ENCODE data around the gene CALML6.

The CALML6 gene

GRCh38 chr1:1922956-1923833, 8.1 kb downstream of the CALML6 start:
- no peak for DNase-seq (ENCODE audit: low read depth)
- no peak overlapping the region for H3K9ac ChIP-seq (ENCODE audit: low read length)
- H3K9me3 ChIP-seq (ENCODE audit: control insufficient read depth, low read length) = no peaks in the 10 kb centered on the region
- H3K4me3 ChIP-seq (ENCODE audit: low read length) = no peak overlapping the region
- peaks cover 8% of the 10 kb centered on the region for H3K27me3 ChIP-seq (replicated peaks; ENCODE audit: control insufficient read depth, insufficient read depth, low read length)
- no peaks in the 10 kb centered on the region for H3K36me3 ChIP-seq (ENCODE audit: control insufficient read depth, insufficient read depth, low read length, severe bottlenecking)
- peaks cover 8% of the 10 kb centered on the region for H3K4me1 ChIP-seq (ENCODE audit: control insufficient read depth, insufficient read depth, low read length)

DNA sequence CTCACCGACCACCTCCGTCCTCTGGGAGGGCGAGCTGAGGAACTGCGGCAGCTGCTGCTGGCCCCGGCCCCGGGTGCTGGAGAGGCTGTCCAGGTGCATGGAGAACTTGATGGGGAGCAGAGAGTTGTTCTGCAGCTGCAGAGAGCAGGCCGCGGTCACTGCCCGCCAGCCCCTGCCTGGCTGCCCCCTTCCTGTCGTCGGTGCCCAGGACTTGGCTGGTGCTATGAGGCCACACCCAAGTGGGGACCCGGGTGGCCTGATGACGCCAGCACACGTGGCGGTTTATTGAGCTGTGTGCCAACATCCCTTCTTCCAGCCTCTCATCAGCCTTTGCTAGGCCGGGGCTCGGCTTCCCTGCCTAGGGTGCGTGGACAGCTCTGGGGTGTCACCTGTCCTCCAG, 9.3 kb downstream of the CALML6 start:
- DNase-seq (ENCODE audit: low read depth) = no peak
- no peaks in the 10 kb centered on the region for H3K9me3 ChIP-seq (ENCODE audit: control insufficient read depth, low read length)
- H3K27me3 ChIP-seq (replicated peaks; ENCODE audit: control insufficient read depth, insufficient read depth, low read length) = peaks cover 10% of the 10 kb centered on the region
- H3K36me3 ChIP-seq (ENCODE audit: control insufficient read depth, insufficient read depth, low read length, severe bottlenecking) = no peaks in the 10 kb centered on the region
- H3K4me3 ChIP-seq (ENCODE audit: low read length) = no peak overlapping the region
- H3K9ac ChIP-seq (ENCODE audit: low read length) = no peak overlapping the region
- H3K4me1 ChIP-seq (ENCODE audit: control insufficient read depth, insufficient read depth, low read length) = no peaks in the 10 kb centered on the region

DNA sequence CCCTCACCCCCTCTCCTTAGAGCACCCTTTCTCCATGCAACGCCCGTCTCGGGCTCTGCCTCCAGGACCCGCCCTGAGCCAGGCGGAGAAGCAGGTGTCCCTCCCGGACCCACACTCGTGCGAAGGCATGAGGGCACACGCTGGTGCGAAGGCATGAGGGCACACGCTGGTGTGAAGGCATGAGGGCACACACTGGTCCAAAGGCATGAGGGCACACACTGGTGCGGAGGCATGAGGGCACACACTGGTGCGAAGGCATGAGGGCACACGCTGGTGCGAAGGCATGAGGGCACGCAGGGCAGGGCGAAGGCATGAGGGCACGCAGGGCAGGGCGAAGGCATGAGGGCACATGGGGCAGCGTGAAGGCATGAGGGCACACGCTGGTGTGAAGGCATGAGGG, 9.8 kb downstream of the CALML6 start:
- peaks cover 10% of the 10 kb centered on the region for H3K27me3 ChIP-seq (replicated peaks; ENCODE audit: control insufficient read depth, insufficient read depth, low read length)
- no peak for DNase-seq (ENCODE audit: low read depth)
- H3K9me3 ChIP-seq (ENCODE audit: control insufficient read depth, low read length) = no peaks in the 10 kb centered on the region
- no peaks in the 10 kb centered on the region for H3K36me3 ChIP-seq (ENCODE audit: control insufficient read depth, insufficient read depth, low read length, severe bottlenecking)
- no peak overlapping the region for H3K9ac ChIP-seq (ENCODE audit: low read length)
- H3K4me1 ChIP-seq (ENCODE audit: control insufficient read depth, insufficient read depth, low read length) = no peaks in the 10 kb centered on the region
- no peak overlapping the region for H3K4me3 ChIP-seq (ENCODE audit: low read length)

- DNase-seq (ENCODE audit: low read depth) = no peak
- no peaks in the 10 kb centered on the region for H3K9me3 ChIP-seq (ENCODE audit: control insufficient read depth, low read length)
- peaks cover 10% of the 10 kb centered on the region for H3K27me3 ChIP-seq (replicated peaks; ENCODE audit: control insufficient read depth, insufficient read depth, low read length)
- H3K4me3 ChIP-seq (ENCODE audit: low read length) = no peak overlapping the region
- H3K36me3 ChIP-seq (ENCODE audit: control insufficient read depth, insufficient read depth, low read length, severe bottlenecking) = no peaks in the 10 kb centered on the region
- H3K4me1 ChIP-seq (ENCODE audit: control insufficient read depth, insufficient read depth, low read length) = no peaks in the 10 kb centered on the region
- no peak overlapping the region for H3K9ac ChIP-seq (ENCODE audit: low read length)
These were observed 10.6 kb downstream of the CALML6 start for GRCh38 chr1:1925437-1926345.

DNA sequence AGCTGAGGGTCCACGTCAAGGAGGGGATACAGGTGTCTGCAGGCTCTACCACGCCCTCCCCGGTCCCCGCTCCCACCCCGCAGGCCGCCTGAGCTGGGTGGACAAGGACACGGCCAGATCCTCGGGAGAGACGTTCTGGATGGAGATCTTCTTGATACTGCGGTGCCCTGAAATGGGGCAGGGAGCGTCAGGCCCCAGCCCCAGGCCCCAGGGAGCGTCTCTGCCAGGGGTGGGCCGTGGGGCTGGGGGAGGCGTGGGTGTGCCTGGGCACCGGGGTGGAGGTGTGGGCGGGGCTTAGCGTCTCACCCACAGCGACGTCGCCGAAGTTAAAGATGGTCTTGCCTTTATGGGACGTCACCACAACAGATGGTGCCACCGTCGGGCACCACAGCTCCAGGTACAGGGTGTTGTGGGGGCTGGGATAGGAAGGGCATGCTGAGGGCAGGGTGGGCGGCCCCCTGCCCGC, 11.3 kb downstream of the CALML6 start:
- Histone ChIP-seq H3K36me3 (ENCODE audit: control insufficient read depth, insufficient read depth, low read length, severe bottlenecking) (no peaks in the 10 kb centered on the region), H3K9ac (ENCODE audit: low read length) (no peak overlapping the region), H3K4me3 (ENCODE audit: low read length) (no peak overlapping the region), H3K27me3 (replicated peaks; ENCODE audit: control insufficient read depth, insufficient read depth, low read length) (peaks cover 10% of the 10 kb centered on the region), H3K4me1 (ENCODE audit: control insufficient read depth, insufficient read depth, low read length) (no peaks in the 10 kb centered on the region), H3K9me3 (ENCODE audit: control insufficient read depth, low read length) (no peaks in the 10 kb centered on the region)
- no peak for DNase-seq (ENCODE audit: low read depth)

DNA sequence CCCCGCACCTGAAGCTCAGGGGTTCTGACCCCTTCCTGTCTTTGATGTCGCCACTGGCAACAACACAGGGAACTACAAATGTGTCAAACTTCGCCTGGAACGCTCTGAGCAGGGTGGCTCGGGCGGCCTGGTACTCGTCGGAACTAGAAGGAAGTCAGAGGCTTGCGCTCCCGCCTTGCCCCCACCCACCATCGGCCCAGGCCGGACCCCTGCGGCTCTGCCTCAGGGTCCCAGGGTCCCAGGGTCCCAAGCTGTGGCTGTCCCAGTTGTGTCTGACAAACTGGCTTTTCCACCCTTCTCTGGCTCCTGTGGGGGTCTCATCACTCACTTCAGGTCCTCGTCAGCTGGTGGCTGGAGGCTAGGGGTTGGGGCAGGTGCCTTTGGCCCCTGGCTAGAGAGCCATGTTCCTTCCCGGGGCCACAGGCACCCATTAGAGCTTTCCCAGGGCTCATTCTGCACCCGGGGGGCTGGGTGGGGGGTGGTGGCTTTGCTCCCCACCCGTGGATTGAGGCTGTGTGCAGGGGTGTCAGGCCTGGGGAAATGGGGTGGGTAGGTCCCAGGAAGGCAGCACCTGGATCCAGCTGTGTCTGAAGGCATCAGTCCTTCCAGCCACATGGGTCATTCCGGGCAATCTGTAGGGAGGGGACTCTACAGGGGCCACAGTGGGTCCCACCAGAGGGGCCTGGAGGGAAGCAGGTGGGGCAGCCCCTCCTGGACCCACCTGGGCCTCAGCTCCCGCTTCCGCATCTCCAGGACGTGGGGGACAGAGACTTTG, 12.0 kb downstream of the CALML6 start:
- DNase-seq (ENCODE audit: low read depth) = no peak
- H3K27me3 ChIP-seq (replicated peaks; ENCODE audit: control insufficient read depth, insufficient read depth, low read length) = peaks cover 10% of the 10 kb centered on the region
- no peak overlapping the region for H3K4me3 ChIP-seq (ENCODE audit: low read length)
- no peaks in the 10 kb centered on the region for H3K36me3 ChIP-seq (ENCODE audit: control insufficient read depth, insufficient read depth, low read length, severe bottlenecking)
- no peak overlapping the region for H3K9ac ChIP-seq (ENCODE audit: low read length)
- no peaks in the 10 kb centered on the region for H3K9me3 ChIP-seq (ENCODE audit: control insufficient read depth, low read length)
- H3K4me1 ChIP-seq (ENCODE audit: control insufficient read depth, insufficient read depth, low read length) = no peaks in the 10 kb centered on the region

DNA sequence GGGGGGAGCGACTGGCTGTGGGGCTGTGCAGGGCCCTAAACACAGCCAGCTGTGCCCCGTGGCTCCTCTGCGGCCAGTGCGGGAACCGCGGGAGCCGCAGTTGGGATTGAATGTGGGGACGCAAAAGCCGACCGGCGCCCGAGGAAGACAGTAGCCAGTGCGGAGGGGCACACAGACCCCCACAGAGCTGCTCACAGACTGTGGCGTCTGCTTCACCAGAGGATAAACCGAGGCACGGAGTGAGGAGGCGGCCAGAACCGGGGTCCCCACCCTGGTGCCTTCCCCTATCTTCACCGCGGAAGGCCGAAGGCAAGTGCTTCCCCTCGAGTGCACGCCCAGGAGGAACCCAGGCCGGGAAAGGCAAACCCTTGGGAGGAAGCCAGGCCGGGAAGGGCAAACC, 12.7 kb downstream of the CALML6 start:
- DNase-seq (ENCODE audit: low read depth) = no peak
- Histone ChIP-seq H3K4me3 (ENCODE audit: low read length) (no peak overlapping the region), H3K9ac (ENCODE audit: low read length) (no peak overlapping the region), H3K9me3 (ENCODE audit: control insufficient read depth, low read length) (no peaks in the 10 kb centered on the region), H3K36me3 (ENCODE audit: control insufficient read depth, insufficient read depth, low read length, severe bottlenecking) (no peaks in the 10 kb centered on the region), H3K4me1 (ENCODE audit: control insufficient read depth, insufficient read depth, low read length) (no peaks in the 10 kb centered on the region), H3K27me3 (replicated peaks; ENCODE audit: control insufficient read depth, insufficient read depth, low read length) (peaks cover 5% of the 10 kb centered on the region)

DNA sequence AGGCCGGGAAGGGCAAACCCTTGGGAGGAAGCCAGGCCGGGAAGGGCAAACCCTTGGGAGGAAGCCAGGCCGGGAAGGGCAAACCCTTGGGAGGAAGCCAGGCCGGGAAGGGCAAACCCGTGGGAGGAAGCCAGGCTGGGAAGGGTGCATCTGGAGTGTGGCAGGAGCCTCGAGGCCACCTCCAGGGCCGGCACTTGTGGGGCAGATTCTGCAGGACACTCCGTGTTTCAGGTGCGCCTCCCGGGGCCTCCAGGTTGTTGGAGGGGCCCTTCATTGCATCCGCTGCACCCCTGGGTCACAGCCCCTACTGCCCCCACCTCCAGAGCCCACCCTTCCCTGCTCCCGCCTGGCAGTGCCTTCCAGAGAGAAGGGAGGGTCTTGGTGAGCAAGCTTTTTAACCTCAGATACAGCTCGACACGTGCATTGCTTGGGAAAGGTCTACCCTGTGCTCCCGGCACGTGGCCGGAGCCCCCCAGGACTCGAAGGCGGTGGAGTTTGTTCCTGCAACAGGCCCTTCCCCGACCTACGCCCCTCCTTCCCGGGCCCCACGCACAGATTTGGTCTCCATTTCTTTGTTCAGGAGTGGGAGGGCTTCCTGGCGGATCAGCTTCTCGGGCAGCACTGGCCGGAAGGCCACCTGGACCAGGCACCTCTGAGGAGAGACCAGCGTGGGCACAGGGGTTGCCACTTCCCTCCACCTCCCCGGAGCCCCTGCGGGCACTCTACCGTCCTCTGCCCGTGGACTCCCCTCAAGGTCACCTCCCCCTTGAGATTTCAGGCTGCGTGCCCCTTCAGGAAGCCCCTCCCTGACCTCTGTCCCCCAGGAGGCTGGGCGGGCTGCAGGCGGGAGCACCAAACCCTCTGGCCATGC, 13.4 kb downstream of the CALML6 start:
- peaks cover 5% of the 10 kb centered on the region for H3K27me3 ChIP-seq (replicated peaks; ENCODE audit: control insufficient read depth, insufficient read depth, low read length)
- DNase-seq (ENCODE audit: low read depth) = no peak
- no peak overlapping the region for H3K4me3 ChIP-seq (ENCODE audit: low read length)
- no peaks in the 10 kb centered on the region for H3K36me3 ChIP-seq (ENCODE audit: control insufficient read depth, insufficient read depth, low read length, severe bottlenecking)
- H3K9me3 ChIP-seq (ENCODE audit: control insufficient read depth, low read length) = no peaks in the 10 kb centered on the region
- no peak overlapping the region for H3K9ac ChIP-seq (ENCODE audit: low read length)
- no peaks in the 10 kb centered on the region for H3K4me1 ChIP-seq (ENCODE audit: control insufficient read depth, insufficient read depth, low read length)

DNA sequence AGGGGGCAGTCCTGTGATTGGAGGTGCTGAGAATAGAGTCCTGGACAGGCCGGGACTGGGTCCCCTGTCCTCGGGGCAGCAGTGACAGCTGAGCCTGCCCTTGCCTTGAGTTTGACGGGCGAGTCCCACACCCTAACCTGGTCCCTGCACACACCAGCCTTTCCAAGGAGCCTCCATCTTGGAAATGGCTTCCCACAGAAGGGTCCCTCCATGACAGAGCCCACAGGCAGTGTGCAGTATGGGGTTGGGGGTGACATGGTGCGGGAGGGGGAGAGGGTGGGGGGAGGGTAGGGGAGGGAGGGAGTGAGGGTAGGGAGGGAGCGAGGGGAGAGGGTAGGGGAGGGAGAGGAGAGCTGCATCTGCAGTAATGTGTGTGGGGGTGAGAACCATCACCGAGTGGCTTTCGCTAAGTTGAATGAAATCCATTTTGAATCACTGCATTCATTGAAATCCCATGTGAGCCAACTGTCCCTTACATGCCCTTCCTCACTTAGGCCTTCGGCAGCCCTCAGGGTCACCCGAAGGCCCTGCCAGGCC, 14.1 kb downstream of the CALML6 start:
- DNase-seq (ENCODE audit: low read depth) = no peak
- no peak overlapping the region for H3K9ac ChIP-seq (ENCODE audit: low read length)

More for the DNA sequence above, 14.1 kb downstream of the CALML6 start:
- H3K36me3 ChIP-seq (ENCODE audit: control insufficient read depth, insufficient read depth, low read length, severe bottlenecking) = no peaks in the 10 kb centered on the region
- peaks cover 5% of the 10 kb centered on the region for H3K27me3 ChIP-seq (replicated peaks; ENCODE audit: control insufficient read depth, insufficient read depth, low read length)
- H3K4me1 ChIP-seq (ENCODE audit: control insufficient read depth, insufficient read depth, low read length) = no peaks in the 10 kb centered on the region
- no peak overlapping the region for H3K4me3 ChIP-seq (ENCODE audit: low read length)
- H3K9me3 ChIP-seq (ENCODE audit: control insufficient read depth, low read length) = no peaks in the 10 kb centered on the region
